GM19099 (cell line): ENCODE measurements around the gene PRKG1.

Source experiments
- POLR2A ChIP-seq: IDR thresholded peaks from 3 replicates; pipeline ENCODE4 v1.6.1; 2011; ENCODE audit warnings: low read depth; ENCODE audit not compliant: insufficient read length; ENCODE audit errors: extremely low read depth

Gene PRKG1

GRCh38 chr10:51327432-51327831 lies 253.1 kb downstream of the PRKG1 start:
- TF ChIP-seq POLR2A, result no peak

GRCh38 chr10:51340366-51340765 lies 266.1 kb downstream of the PRKG1 start:
- no peak for TF ChIP-seq POLR2A

- TF ChIP-seq POLR2A, result no peak
Measured at GRCh38 chr10:51340845-51341610, 266.7 kb downstream of the PRKG1 start.

- TF ChIP-seq POLR2A, result no peak
Measured at GRCh38 chr10:51342381-51342780, 268.1 kb downstream of the PRKG1 start.

GRCh38 chr10:51343391-51343790 lies 269.1 kb downstream of the PRKG1 start:
- no peak for TF ChIP-seq POLR2A

GRCh38 chr10:51344371-51344770 lies 270.1 kb downstream of the PRKG1 start:
- no peak for TF ChIP-seq POLR2A

- TF ChIP-seq POLR2A, result no peak
Measured at GRCh38 chr10:51348622-51349021, 274.3 kb downstream of the PRKG1 start.

GRCh38 chr10:51357170-51357569 lies 282.9 kb downstream of the PRKG1 start:
- TF ChIP-seq POLR2A, result no peak

- no peak for TF ChIP-seq POLR2A
Measured at GRCh38 chr10:51358227-51358626, 283.9 kb downstream of the PRKG1 start.

GRCh38 chr10:51363415-51363814 lies 289.1 kb downstream of the PRKG1 start:
- TF ChIP-seq POLR2A, result no peak

GRCh38 chr10:51364674-51365073 lies 290.4 kb downstream of the PRKG1 start:
- TF ChIP-seq POLR2A, result no peak

- TF ChIP-seq POLR2A, result no peak
Measured at GRCh38 chr10:51366044-51366443, 291.8 kb downstream of the PRKG1 start.

- no peak for TF ChIP-seq POLR2A
Measured at GRCh38 chr10:51367127-51367526, 292.8 kb downstream of the PRKG1 start.

- TF ChIP-seq POLR2A, result no peak
Measured at GRCh38 chr10:51367694-51368093, 293.4 kb downstream of the PRKG1 start.

GRCh38 chr10:51368943-51369342 lies 294.7 kb downstream of the PRKG1 start:
- TF ChIP-seq POLR2A, result no peak

GRCh38 chr10:51369903-51370302 lies 295.6 kb downstream of the PRKG1 start:
- TF ChIP-seq POLR2A, result no peak

GRCh38 chr10:51371743-51372142 lies 297.5 kb downstream of the PRKG1 start:
- no peak for TF ChIP-seq POLR2A
